GM19395 (cell line): Measurements from ENCODE around the gene HTR3E.

ENCODE experiments used
- ATAC-seq: cut with Tn5 transposase; IDR thresholded peaks from one replicate; pipeline ENCODE4 v1.9.1; 2021; ENCODE audit warnings: mild to moderate bottlenecking, moderate library complexity; ENCODE audit not compliant: unreplicated experiment

HTR3E gene

GRCh38 chr3:184154885-184155643 is 58.2 kb downstream of the HTR3E start, which contains the start of gene DVL3:
DVL3 (plus strand) TSS chr3:184155377; CDS start chr3:184155636, 259 bp downstream.
- ATAC-seq = peak; percentile 68

- peak; percentile 58 for ATAC-seq
Measured at GRCh38 chr3:184155644-184156521, 59.0 kb downstream of the HTR3E start.

GRCh38 chr3:184156522-184156955 is 59.7 kb downstream of the HTR3E start:
- ATAC-seq = no peak
